GM23338 (cell line): ENCODE results near the gene NNT. TPM values are rescaled to one million over a fixed set of nuclear protein-coding genes. Genes with fewer than 3 reads are reported as not detected.

Experiments used
- ATAC-seq: fragments of 200-7000 bp; cut with Tn5 transposase; 3 replicates; pipeline ENCODE4 v1.9.1; 2020
- DNase-seq: peaks from one replicate; pipeline ENCODE4 v3.0.0-alpha.2; 2015; ENCODE audit warnings: low spot score
- H2AFZ ChIP-seq: fragments of 200-600 bp; sonication (generic); 2 replicates; pipeline ENCODE4 v1.8.0; 2016; ENCODE audit warnings: antibody characterized with exemption, mild to moderate bottlenecking, moderate library complexity
- H3F3A ChIP-seq: fragments of 200-600 bp; sonication (generic); replicated peaks from 2 replicates; pipeline ENCODE4 v1.8.0; 2017; ENCODE audit warnings: antibody characterized with exemption, mixed run types, low read depth
- H3K27ac ChIP-seq: fragments of 200-600 bp; sonication (generic); 2 replicates; pipeline ENCODE4 v1.6.1; 2016; ENCODE audit warnings: low read depth
- H3K27me3 ChIP-seq: fragments of 200-600 bp; sonication (generic); 2 replicates; pipeline ENCODE4 v1.8.0; 2016; ENCODE audit warnings: mild to moderate bottlenecking, mixed run types, moderate library complexity; ENCODE audit not compliant: insufficient read depth
- H3K36me3 ChIP-seq: fragments of 200-600 bp; sonication (generic); 2 replicates; pipeline ENCODE4 v1.8.0; 2016; ENCODE audit warnings: mild to moderate bottlenecking; ENCODE audit not compliant: insufficient read depth
- H3K4me1 ChIP-seq: fragments of 200-600 bp; sonication (generic); 2 replicates; pipeline ENCODE4 v1.8.0; 2016; ENCODE audit warnings: mild to moderate bottlenecking, moderate library complexity; ENCODE audit not compliant: insufficient read depth
- H3K4me2 ChIP-seq: fragments of 200-600 bp; sonication (generic); 2 replicates; pipeline ENCODE4 v1.7.1; 2017; ENCODE audit warnings: mixed run types
- H3K4me3 ChIP-seq: fragments of 200-600 bp; sonication (generic); 2 replicates; pipeline ENCODE4 v1.6.1; 2016; ENCODE audit warnings: mixed run types
- H3K79me2 ChIP-seq: fragments of 200-600 bp; sonication (generic); replicated peaks from 2 replicates; pipeline ENCODE4 v1.8.0; 2017; ENCODE audit warnings: mild to moderate bottlenecking; ENCODE audit not compliant: insufficient read depth
- H3K9me2 ChIP-seq: fragments of 200-600 bp; sonication (generic); 2 replicates; pipeline ENCODE4 v1.8.0; 2017; ENCODE audit not compliant: insufficient read depth
- H4K20me1 ChIP-seq: fragments of 200-600 bp; sonication (generic); replicated peaks from 2 replicates; pipeline ENCODE4 v1.8.0; 2017; ENCODE audit warnings: mild to moderate bottlenecking; ENCODE audit not compliant: insufficient read depth
- H3K27ac Mint-ChIP-seq: 2 replicates; pipeline ENCODE4 v1.8.0; 2020; ENCODE audit warnings: inconsistent platforms, mild to moderate bottlenecking, moderate library complexity, mixed read lengths
- H3K27me3 Mint-ChIP-seq: 3 replicates; pipeline ENCODE4 v1.8.0; 2022; ENCODE audit warnings: low read depth, mild to moderate bottlenecking, moderate library complexity, mixed read lengths, inconsistent platforms; ENCODE audit not compliant: insufficient read depth, poor library complexity
- H3K36me3 Mint-ChIP-seq: 3 replicates; pipeline ENCODE4 v1.8.0; 2021; ENCODE audit warnings: low read depth, mild to moderate bottlenecking, inconsistent platforms, moderate library complexity, mixed read lengths
- H3K4me1 Mint-ChIP-seq: 3 replicates; pipeline ENCODE4 v1.8.0; 2020; ENCODE audit warnings: mild to moderate bottlenecking, inconsistent platforms, mixed read lengths
- H3K4me3 Mint-ChIP-seq: 3 replicates; pipeline ENCODE4 v1.8.0; 2021; ENCODE audit warnings: moderate library complexity, mild to moderate bottlenecking, inconsistent platforms, mixed read lengths
- H3K9me3 Mint-ChIP-seq: 3 replicates; pipeline ENCODE4 v1.8.0; 2020; ENCODE audit warnings: moderate library complexity, mild to moderate bottlenecking, inconsistent platforms, mixed read lengths
- CREB1 ChIP-seq: fragments of 250-450 bp; sonication (Bioruptor Pico); IDR thresholded peaks from 2 replicates; pipeline ENCODE4 v1.5.0; 2020; ENCODE audit warnings: low read depth, mild to moderate bottlenecking, moderate library complexity
- CTCF ChIP-seq, 2 experiments: fragments of 200-600 bp in 1 of 2; sonication (generic) in 1 of 2; conservative IDR thresholded peaks; 2 replicates each; pipeline versions ENCODE4 v1.5.1 to v1.6.1; 2016 to 2017; ENCODE audit warnings: antibody characterized with exemption in 2 of 2, low read depth in 2 of 2, mild to moderate bottlenecking in 2 of 2, moderate library complexity in 1 of 2
- EZH2 ChIP-seq: fragments of 200-600 bp; sonication (generic); IDR thresholded peaks from one replicate; pipeline ENCODE4 v1.8.0; 2017; ENCODE audit warnings: antibody characterized with exemption, mild to moderate bottlenecking, low read depth; ENCODE audit not compliant: unreplicated experiment
- EZH2phosphoT487 ChIP-seq: fragments of 200-600 bp; sonication (generic); IDR thresholded peaks from one replicate; pipeline ENCODE4 v1.8.1; 2018; ENCODE audit warnings: antibody characterized with exemption; ENCODE audit not compliant: unreplicated experiment
- JUNB ChIP-seq: IDR thresholded peaks from one replicate; pipeline ENCODE4 v1.6.1; 2016; ENCODE audit warnings: antibody characterized with exemption; ENCODE audit not compliant: unreplicated experiment
- NANOG ChIP-seq: IDR thresholded peaks from 2 replicates; pipeline ENCODE4 v1.6.1; 2016; ENCODE audit warnings: antibody characterized with exemption, borderline replicate concordance
- POLR2AphosphoS5 ChIP-seq: IDR thresholded peaks from 2 replicates; pipeline ENCODE4 v1.6.1; 2016; ENCODE audit warnings: antibody characterized with exemption, low read depth
- REST ChIP-seq: IDR thresholded peaks from one replicate; pipeline ENCODE4 v1.6.1; 2018; ENCODE audit warnings: antibody characterized with exemption; ENCODE audit not compliant: unreplicated experiment
- STAT1 ChIP-seq: IDR thresholded peaks from one replicate; pipeline ENCODE4 v1.6.1; 2016; ENCODE audit warnings: antibody characterized with exemption; ENCODE audit not compliant: unreplicated experiment
- ZNF114 ChIP-seq: fragments of 250-450 bp; sonication (Bioruptor Pico); IDR thresholded peaks from 2 replicates; pipeline ENCODE4 v1.5.0; 2020; ENCODE audit warnings: mild to moderate bottlenecking, moderate library complexity
- ZNF331 ChIP-seq: fragments of 250-450 bp; sonication (Bioruptor Pico); IDR thresholded peaks from 2 replicates; pipeline ENCODE4 v1.5.0; 2020; ENCODE audit warnings: low read depth, mild to moderate bottlenecking, moderate library complexity
- ZNF462 ChIP-seq: fragments of 250-450 bp; sonication (Bioruptor Pico); IDR thresholded peaks from 2 replicates; pipeline ENCODE4 v1.5.0; 2020; ENCODE audit warnings: mild to moderate bottlenecking, moderate library complexity
- polyA plus RNA-seq: library from polyadenylated mRNA; unstranded; fragments of >200 nt; fragmentation: Nextera tagmentation; extraction: Ambion mirVana; gene quantifications from 2 replicates; pipeline ENCODE4 v1.2.1, GENCODE V29; 2016
- total RNA-seq: library from RNA; depleted of rRNA; stranded (reverse); fragments of >200 nt; shearing (Covaris generic); gene quantifications from 2 replicates; pipeline ENCODE4 v1.2.3, GENCODE V29; 2014
- TF ChIP-seq, protein P1 (sequence below): IDR thresholded peaks from 2 replicates; pipeline ENCODE4 v1.6.1; 2016; ENCODE audit warnings: antibody characterized with exemption

NNT gene
- total and polyA plus RNA-seq, 2 experiments from 2014 or later, result 10.8 to 15.9 TPM

- Histone ChIP-seq H3K9me2 (no peaks in the 10 kb centered on the region), H3K27me3 (no peaks in the 10 kb centered on the region), H3K4me1 (no peaks in the 10 kb centered on the region), H2AFZ (no peak overlapping the region), H3K79me2 (no peaks in the 10 kb centered on the region), H3K4me3 (no peak overlapping the region), H3F3A (no peaks in the 10 kb centered on the region), H4K20me1 (no peaks in the 10 kb centered on the region), H3K4me2 (no peak overlapping the region), H3K27ac (no peak overlapping the region), H3K36me3 (no peaks in the 10 kb centered on the region)
- DNase-seq, result no peak
- no peaks in the 10 kb centered on the region for H3K9me3 Mint-ChIP-seq
- no peak for TF ChIP-seq STAT1
- no peak for TF ChIP-seq EZH2phosphoT487
- no peak for TF ChIP-seq CREB1
- TF ChIP-seq JUNB, result no peak
- TF ChIP-seq, protein P1, sequence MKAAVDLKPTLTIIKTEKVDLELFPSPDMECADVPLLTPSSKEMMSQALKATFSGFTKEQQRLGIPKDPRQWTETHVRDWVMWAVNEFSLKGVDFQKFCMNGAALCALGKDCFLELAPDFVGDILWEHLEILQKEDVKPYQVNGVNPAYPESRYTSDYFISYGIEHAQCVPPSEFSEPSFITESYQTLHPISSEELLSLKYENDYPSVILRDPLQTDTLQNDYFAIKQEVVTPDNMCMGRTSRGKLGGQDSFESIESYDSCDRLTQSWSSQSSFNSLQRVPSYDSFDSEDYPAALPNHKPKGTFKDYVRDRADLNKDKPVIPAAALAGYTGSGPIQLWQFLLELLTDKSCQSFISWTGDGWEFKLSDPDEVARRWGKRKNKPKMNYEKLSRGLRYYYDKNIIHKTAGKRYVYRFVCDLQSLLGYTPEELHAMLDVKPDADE, result no peak
- TF ChIP-seq ZNF114, result no peak
- no peak for TF ChIP-seq NANOG
- no peak for TF ChIP-seq CTCF (conservative IDR thresholded peaks at IDR 0.05; ENCODE audit: low read depth in 2 of 2)
- TF ChIP-seq POLR2AphosphoS5, result no peak
- no peak for TF ChIP-seq ZNF331 (CRISPR knock-in tag)
- TF ChIP-seq REST, result no peak
- no peak for TF ChIP-seq EZH2
- TF ChIP-seq ZNF462, result no peak
- no peak overlapping the region for H3K27ac Mint-ChIP-seq
- ATAC-seq, result no peak
- no peaks in the 10 kb centered on the region for H3K36me3 Mint-ChIP-seq
- H3K4me3 Mint-ChIP-seq, result no peak overlapping the region
- no peaks in the 10 kb centered on the region for H3K27me3 Mint-ChIP-seq
- H3K4me1 Mint-ChIP-seq, result no peaks in the 10 kb centered on the region; the same call in 2 of the 3 replicates
These were observed 34.4 kb downstream of the NNT start for GRCh38 chr5:43637416-43637815.
